SK-N-SH (cell line): ENCODE data around the gene SNRNP70.

Experiments used
- CTCF ChIP-seq: fragments of 200-600 bp; sonication (generic); IDR thresholded peaks from 2 replicates; pipeline ENCODE4 v1.6.1; 2017; ENCODE audit warnings: antibody characterized with exemption, mild to moderate bottlenecking, moderate library complexity
- GABPA ChIP-seq: IDR thresholded peaks from 2 replicates; pipeline ENCODE4 v1.4.0; 2012; ENCODE audit warnings: low read depth, mild to moderate bottlenecking
- POLR2AphosphoS5 ChIP-seq: IDR thresholded peaks from 2 replicates; pipeline ENCODE4 v1.6.1; 2012; ENCODE audit warnings: low read depth, low read length
- ZBTB33 ChIP-seq: IDR thresholded peaks from 2 replicates; pipeline ENCODE4 v1.4.0; 2012; ENCODE audit warnings: low read depth, borderline replicate concordance

GRCh38 chr19:49103331-49104085, 18.3 kb downstream of the SNRNP70 start:
- no peak for TF ChIP-seq POLR2AphosphoS5
- no peak for TF ChIP-seq ZBTB33
- no peak for TF ChIP-seq CTCF
- TF ChIP-seq GABPA, result no peak
